Duodenal mucosa (tissue), 2 donors: ENCODE measurements around the gene DAB1.

ENCODE experiments used
- H3K27ac ChIP-seq: one replicate; pipeline ENCODE4 v1.7.0; 2013; ENCODE audit warnings: low read depth, low read length
- H3K27me3 ChIP-seq, 2 donors: one replicate each; pipeline ENCODE4 v1.7.0; 2013; ENCODE audit warnings: low read length in 2 of 2, control low read depth in 1 of 2; ENCODE audit not compliant: insufficient read depth in 2 of 2, control insufficient read depth in 1 of 2
- H3K36me3 ChIP-seq, 2 donors: one replicate each; pipeline ENCODE4 v1.7.0; 2013; ENCODE audit warnings: low read length in 2 of 2, control low read depth in 1 of 2; ENCODE audit not compliant: insufficient read depth in 2 of 2, control insufficient read depth in 1 of 2
- H3K4me1 ChIP-seq, 2 donors: one replicate each; pipeline ENCODE4 v1.7.0; 2013; ENCODE audit warnings: low read length in 2 of 2, control low read depth in 1 of 2; ENCODE audit not compliant: insufficient read depth in 2 of 2, control insufficient read depth in 1 of 2
- H3K4me3 ChIP-seq, 2 donors: one replicate each; pipeline ENCODE4 v1.7.0; 2013; ENCODE audit warnings: low read length in 2 of 2, low read depth in 1 of 2
- H3K9ac ChIP-seq, 2 donors: one replicate each; pipeline ENCODE4 v1.7.0; 2013; ENCODE audit warnings: low read length in 2 of 2, low read depth in 1 of 2
- H3K9me3 ChIP-seq, 2 donors: one replicate each; pipeline ENCODE4 v1.7.0; 2013; ENCODE audit warnings: low read length in 2 of 2, control low read depth in 1 of 2; ENCODE audit not compliant: control insufficient read depth in 1 of 2

The DAB1 gene

GRCh38 chr1:56973923-56974742, 449.7 kb downstream of the DAB1 start:
- H3K36me3 ChIP-seq, result no peaks in the 10 kb centered on the region
- H3K4me3 ChIP-seq, result no peak overlapping the region
- no peak overlapping the region for H3K27ac ChIP-seq
- H3K27me3 ChIP-seq, result no peaks in the 10 kb centered on the region
- H3K9ac ChIP-seq, result no peak overlapping the region
- peaks cover 0 to 2% of the 10 kb centered on the region in 2 donors for H3K9me3 ChIP-seq
- H3K4me1 ChIP-seq, result no peaks in the 10 kb centered on the region

- Histone ChIP-seq H3K4me1 (no peaks in the 10 kb centered on the region), H3K9me3 (peaks cover 3 to 5% of the 10 kb centered on the region in 2 donors), H3K36me3 (no peaks in the 10 kb centered on the region), H3K27ac (no peak overlapping the region), H3K27me3 (no peaks in the 10 kb centered on the region), H3K4me3 (no peak overlapping the region), H3K9ac (no peak overlapping the region)
Observed at GRCh38 chr1:56972976-56973375, 450.9 kb downstream of the DAB1 start.

DNA sequence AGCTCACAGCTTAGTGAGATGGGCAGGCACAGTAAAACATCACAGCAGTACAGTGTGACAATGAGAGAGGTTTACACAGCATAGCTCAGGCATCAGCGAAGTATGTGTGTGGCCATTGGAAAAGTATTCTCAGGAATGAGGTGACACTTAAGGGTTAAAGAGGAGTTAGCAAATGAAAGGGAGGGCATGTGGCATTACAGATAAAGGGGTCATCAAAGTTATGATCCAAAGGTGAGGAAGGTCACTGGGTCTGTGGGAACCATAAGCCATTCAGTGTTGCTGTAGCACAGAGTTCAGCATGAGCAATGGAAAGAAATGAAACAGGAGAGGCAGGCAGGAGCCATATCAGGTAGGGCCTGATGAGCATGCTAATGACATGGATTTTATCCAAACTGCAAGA, 453.6 kb downstream of the DAB1 start:
- Histone ChIP-seq H3K4me1 (peaks cover 0 to 5% of the 10 kb centered on the region in 2 donors), H3K4me3 (no peak overlapping the region), H3K9ac (no peak overlapping the region), H3K9me3 (peaks cover 3 to 5% of the 10 kb centered on the region in 2 donors), H3K27me3 (no peaks in the 10 kb centered on the region), H3K27ac (no peak overlapping the region), H3K36me3 (no peaks in the 10 kb centered on the region)

DNA sequence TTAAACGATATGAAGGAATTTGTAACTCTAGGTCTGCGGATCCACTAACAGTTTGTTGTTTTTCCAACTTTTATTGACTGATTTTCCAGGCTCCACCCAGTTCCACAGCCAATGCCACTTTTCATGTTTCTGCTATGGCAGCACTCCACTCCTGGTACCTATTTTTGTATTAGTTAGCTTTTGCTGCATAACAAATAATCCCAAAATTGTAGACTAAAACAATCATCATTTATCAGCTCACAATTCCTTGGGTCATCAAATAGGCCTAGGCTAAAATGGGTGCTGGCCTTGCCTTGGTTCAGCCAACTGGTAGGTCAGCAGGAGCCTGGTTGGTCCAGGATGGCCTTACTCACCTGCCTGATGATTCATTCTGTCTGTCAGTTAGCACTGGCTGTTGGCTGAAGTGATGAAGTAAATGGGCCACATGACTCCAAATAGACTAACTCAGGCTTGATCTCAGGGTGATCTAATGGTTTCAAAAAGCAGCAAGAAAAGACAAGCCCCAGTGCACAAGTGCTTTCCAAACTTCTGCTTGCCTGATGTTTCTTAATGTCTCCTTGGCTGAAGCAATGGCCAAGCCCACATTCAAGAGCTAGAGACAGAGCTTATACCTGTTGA, 454.9 kb downstream of the DAB1 start:
- Histone ChIP-seq H3K4me1 (peaks cover 0 to 5% of the 10 kb centered on the region in 2 donors), H3K27ac (no peak overlapping the region)

GRCh38 chr1:56967900-56968832, 455.7 kb downstream of the DAB1 start:
- H3K9ac ChIP-seq, result no peak overlapping the region
- H3K4me3 ChIP-seq, result peak overlapping the region in 1 of 2 donors; percentile 40
- H3K27ac ChIP-seq, result no peak overlapping the region
- H3K27me3 ChIP-seq, result no peaks in the 10 kb centered on the region
- peaks cover 3 to 5% of the 10 kb centered on the region in 2 donors for H3K9me3 ChIP-seq
- H3K36me3 ChIP-seq, result no peaks in the 10 kb centered on the region
- peaks cover 0 to 5% of the 10 kb centered on the region in 2 donors for H3K4me1 ChIP-seq

More for the DNA sequence above, 454.9 kb downstream of the DAB1 start:
- Histone ChIP-seq H3K27me3 (no peaks in the 10 kb centered on the region), H3K9me3 (peaks cover 3 to 5% of the 10 kb centered on the region in 2 donors), H3K4me3 (no peak overlapping the region), H3K9ac (no peak overlapping the region), H3K36me3 (no peaks in the 10 kb centered on the region)

- Histone ChIP-seq H3K27ac (no peak overlapping the region), H3K9ac (no peak overlapping the region), H3K4me1 (peaks cover 0 to 5% of the 10 kb centered on the region in 2 donors), H3K36me3 (no peaks in the 10 kb centered on the region), H3K27me3 (no peaks in the 10 kb centered on the region), H3K9me3 (peaks cover 3 to 5% of the 10 kb centered on the region in 2 donors), H3K4me3 (no peak overlapping the region)
Observed at GRCh38 chr1:56967355-56967754, 456.5 kb downstream of the DAB1 start.

DNA sequence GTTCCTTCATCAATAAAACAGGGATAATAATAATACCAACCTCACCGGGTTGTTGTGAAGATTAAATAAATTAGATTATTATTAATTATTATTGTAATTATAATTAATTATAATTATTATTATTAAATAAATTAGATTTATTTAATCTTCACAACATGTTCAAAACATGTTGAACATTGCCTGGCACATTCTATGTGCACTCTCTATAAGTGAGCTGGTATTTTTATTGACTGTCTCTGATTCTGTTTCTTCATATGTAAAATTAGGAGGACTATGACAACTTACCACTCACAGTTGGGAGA, 457.2 kb downstream of the DAB1 start:
- peaks cover 0 to 5% of the 10 kb centered on the region in 2 donors for H3K4me1 ChIP-seq
- no peaks in the 10 kb centered on the region for H3K36me3 ChIP-seq
- H3K9me3 ChIP-seq, result peaks cover 3 to 5% of the 10 kb centered on the region in 2 donors
- H3K27ac ChIP-seq, result no peak overlapping the region
- no peaks in the 10 kb centered on the region for H3K27me3 ChIP-seq
- H3K4me3 ChIP-seq, result no peak overlapping the region
- H3K9ac ChIP-seq, result no peak overlapping the region

DNA sequence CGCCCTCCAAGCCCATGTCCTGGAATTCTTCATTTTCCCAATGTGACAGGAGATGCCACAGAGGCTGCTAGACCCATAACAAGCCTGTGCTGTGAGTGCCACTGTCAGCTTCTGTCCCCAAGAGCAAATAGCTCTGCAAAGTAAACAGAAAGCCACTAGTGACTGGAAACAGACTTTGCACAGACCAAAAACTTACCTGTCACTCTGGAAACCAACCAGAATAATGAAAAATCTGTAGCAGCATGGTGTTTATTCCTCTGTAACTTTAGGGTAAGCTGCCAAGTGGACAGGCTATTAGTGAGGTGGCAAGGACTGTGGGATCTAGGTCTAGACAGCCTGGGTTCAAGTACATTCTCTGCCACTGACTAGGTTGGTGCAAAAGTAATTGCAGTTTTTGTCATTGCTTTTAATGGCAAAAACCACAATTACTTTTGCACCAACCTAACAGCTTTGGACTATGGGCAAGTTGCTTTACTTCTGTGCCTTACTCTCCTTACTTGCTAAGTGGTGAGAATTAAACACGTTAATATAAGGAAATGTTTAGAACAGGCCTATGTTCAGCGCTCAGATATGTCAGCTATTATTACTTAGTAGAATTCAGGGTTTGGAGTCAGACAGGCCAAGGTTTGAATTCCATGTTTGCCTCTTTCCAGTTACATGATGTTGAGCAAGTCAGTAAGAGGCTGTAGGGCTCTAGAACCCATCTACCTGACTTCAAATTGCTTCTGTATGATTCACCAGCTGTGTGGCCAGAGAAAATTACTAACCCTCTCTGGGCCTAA, 457.8 kb downstream of the DAB1 start, which contains the start of gene C8B:
Gene C8B (minus strand): TSS at position 100 of the 782 bp plus-strand sequence. CDS start 67 bp downstream, at position 33.
- H3K36me3 ChIP-seq, result no peaks in the 10 kb centered on the region
- H3K4me3 ChIP-seq, result no peak within 1 kb of the TSS
- H3K27ac ChIP-seq, result no peak within 1 kb of the TSS

DNA sequence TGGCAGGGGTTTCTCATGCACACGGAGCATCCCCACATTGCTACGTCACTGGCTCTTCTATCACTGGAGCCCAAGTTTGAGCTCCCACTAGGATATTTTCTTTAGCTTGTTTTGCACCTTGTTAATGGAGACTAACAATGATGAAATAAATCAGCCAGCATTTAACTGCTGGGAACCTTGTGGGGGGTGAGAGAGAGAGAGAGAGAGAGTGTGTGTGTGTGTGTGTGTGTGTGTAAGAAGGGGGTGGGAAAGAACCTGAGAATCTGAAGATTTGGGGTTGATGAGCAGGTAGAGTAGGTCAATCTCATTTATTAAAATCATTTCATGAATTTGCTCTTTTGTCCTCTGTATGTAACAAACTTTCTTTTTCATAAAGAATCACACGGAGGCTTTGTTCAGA, 458.7 kb downstream of the DAB1 start:
- Histone ChIP-seq H3K9ac (no peak overlapping the region), H3K27ac (no peak overlapping the region), H3K36me3 (no peaks in the 10 kb centered on the region), H3K9me3 (peaks cover 3 to 5% of the 10 kb centered on the region in 2 donors), H3K4me3 (no peak overlapping the region), H3K4me1 (peaks cover 0 to 5% of the 10 kb centered on the region in 2 donors), H3K27me3 (no peaks in the 10 kb centered on the region)

More for the DNA sequence above, 457.8 kb downstream of the DAB1 start, which contains the start of gene C8B:
- Histone ChIP-seq H3K9ac (no peak within 1 kb of the TSS), H3K4me1 (peaks cover 0 to 5% of the 10 kb centered on the region in 2 donors), H3K27me3 (no peaks in the 10 kb centered on the region), H3K9me3 (peaks cover 3 to 5% of the 10 kb centered on the region in 2 donors)
